ENCODE measurements around the gene COL4A6. TPM values are rescaled to one million over a fixed set of nuclear protein-coding genes. Genes with fewer than 3 reads are reported as not detected.

COL4A6 gene
- total RNA-seq, 2 experiments from 2014 or later: not detected

- H3K9me3 Mint-ChIP-seq: no peaks in the 10 kb centered on the region
- POLR2A ChIA-PET: no interaction called here
- no peaks in the 10 kb centered on the region for H3K4me1 Mint-ChIP-seq (ENCODE audit: low read depth)
- no peaks in the 10 kb centered on the region for H3K27me3 Mint-ChIP-seq
- TF ChIP-seq CTCF (IDR thresholded peaks at IDR 0.05): no peak
- intact Hi-C loops (cut with micrococcal nuclease): no loop called here
- no peak for DNase-seq
- no peak overlapping the region for H3K4me3 Mint-ChIP-seq
- no peak for ATAC-seq
- no peaks in the 10 kb centered on the region for H3K36me3 Mint-ChIP-seq (ENCODE audit: low read depth)
- CTCF ChIA-PET: no interaction called here
- no peak overlapping the region for H3K27ac Mint-ChIP-seq
These were observed 90.4 kb downstream of the COL4A6 start for GRCh38 chrX:108347800-108348199.

- ATAC-seq (no peak), DNase-seq (no peak)
- intact Hi-C loops (cut with micrococcal nuclease): no loop called here
- Mint-ChIP-seq H3K27ac (no peak overlapping the region), H3K4me1 (ENCODE audit: low read depth) (no peaks in the 10 kb centered on the region), H3K27me3 (no peaks in the 10 kb centered on the region), H3K9me3 (no peaks in the 10 kb centered on the region), H3K36me3 (ENCODE audit: low read depth) (no peaks in the 10 kb centered on the region), H3K4me3 (no peak overlapping the region)
- CTCF ChIA-PET: no interaction called here
- TF ChIP-seq CTCF (IDR thresholded peaks at IDR 0.05): no peak
- POLR2A ChIA-PET: no interaction called here
These were observed 94.0 kb downstream of the COL4A6 start for GRCh38 chrX:108344216-108344615.

GRCh38 chrX:108341947-108342346 is 96.3 kb downstream of the COL4A6 start:
- Mint-ChIP-seq H3K27ac (no peak overlapping the region), H3K27me3 (no peaks in the 10 kb centered on the region), H3K36me3 (ENCODE audit: low read depth) (no peaks in the 10 kb centered on the region), H3K4me3 (no peak overlapping the region), H3K9me3 (no peaks in the 10 kb centered on the region), H3K4me1 (ENCODE audit: low read depth) (no peaks in the 10 kb centered on the region)
- POLR2A ChIA-PET: no interaction called here
- intact Hi-C loops (cut with micrococcal nuclease): no loop called here
- ATAC-seq (no peak), DNase-seq (no peak)
- TF ChIP-seq CTCF (IDR thresholded peaks at IDR 0.05): no peak
- CTCF ChIA-PET: no interaction called here

- H3K4me3 Mint-ChIP-seq: no peak overlapping the region
- no peaks in the 10 kb centered on the region for H3K9me3 Mint-ChIP-seq
- TF ChIP-seq CTCF (IDR thresholded peaks at IDR 0.05): no peak
- DNase-seq (no peak), ATAC-seq (no peak)
- no peaks in the 10 kb centered on the region for H3K27me3 Mint-ChIP-seq
- ChIA-PET CTCF (no interaction called here), POLR2A (no interaction called here)
- H3K27ac Mint-ChIP-seq: no peak overlapping the region
- intact Hi-C loops (cut with micrococcal nuclease): no loop called here
- no peaks in the 10 kb centered on the region for H3K4me1 Mint-ChIP-seq (ENCODE audit: low read depth)
- H3K36me3 Mint-ChIP-seq (ENCODE audit: low read depth): no peaks in the 10 kb centered on the region
These were observed 105.9 kb downstream of the COL4A6 start for GRCh38 chrX:108332281-108332680.

- ATAC-seq (no peak), DNase-seq (no peak)
- Mint-ChIP-seq H3K36me3 (ENCODE audit: low read depth) (no peaks in the 10 kb centered on the region), H3K4me1 (ENCODE audit: low read depth) (no peaks in the 10 kb centered on the region), H3K27me3 (no peaks in the 10 kb centered on the region), H3K4me3 (no peak overlapping the region), H3K9me3 (no peaks in the 10 kb centered on the region), H3K27ac (no peak overlapping the region)
- CTCF ChIA-PET: no interaction called here
- POLR2A ChIA-PET: no interaction called here
- intact Hi-C loops (cut with micrococcal nuclease): no loop called here
- TF ChIP-seq CTCF (IDR thresholded peaks at IDR 0.05): no peak
These were observed 106.9 kb downstream of the COL4A6 start for GRCh38 chrX:108331126-108331909.

Measured in activated CD8-positive, alpha-beta T cell treated with anti-CD3 and anti-CD28 coated beads for 36 hours (primary cell).